HepG2 (cell line): Measurements from ENCODE around the gene SBNO2. TPM values are rescaled to one million over a fixed set of nuclear protein-coding genes. Genes with fewer than 3 reads are reported as not detected.

Experiments
- ARID3A ChIP-seq: IDR thresholded peaks from 2 replicates; pipeline ENCODE4 v1.6.1; 2012; ENCODE audit warnings: low read depth, low read length, improper control_type of control experiment
- DPF2 ChIP-seq: sonication (generic); formaldehyde crosslinking; IDR thresholded peaks from 2 replicates; pipeline ENCODE4 v1.4.0; 2020; ENCODE audit warnings: mild to moderate bottlenecking, low read depth, missing genetic modification reagents, borderline replicate concordance
- KDM2A ChIP-seq: sonication (generic); formaldehyde crosslinking; IDR thresholded peaks from 2 replicates; pipeline ENCODE4 v1.4.0; 2020; ENCODE audit warnings: low read depth, missing genetic modification reagents, borderline replicate concordance
- KIAA2018 ChIP-seq: sonication (generic); formaldehyde crosslinking; IDR thresholded peaks from 2 replicates; pipeline ENCODE4 v1.5.0; 2020; ENCODE audit warnings: mild to moderate bottlenecking, missing genetic modification reagents, borderline replicate concordance
- KLF15 ChIP-seq: sonication (generic); formaldehyde crosslinking; IDR thresholded peaks from 2 replicates; pipeline ENCODE4 v1.8.1; 2023; ENCODE audit warnings: borderline replicate concordance, mild to moderate bottlenecking, inconsistent platforms, missing genetic modification reagents, mixed read lengths
- MED8 ChIP-seq: sonication (generic); formaldehyde crosslinking; IDR thresholded peaks from 2 replicates; pipeline ENCODE4 v1.8.1; 2023; ENCODE audit warnings: mild to moderate bottlenecking, missing genetic modification reagents; ENCODE audit not compliant: insufficient replicate concordance
- PRDM4 ChIP-seq: sonication (generic); formaldehyde crosslinking; IDR thresholded peaks from 2 replicates; pipeline ENCODE4 v1.9.0; 2021; ENCODE audit warnings: missing genetic modification reagents, borderline replicate concordance
- SOX5 ChIP-seq: IDR thresholded peaks from 2 replicates; pipeline ENCODE4 v1.6.1; 2016; ENCODE audit warnings: borderline replicate concordance
- TMF1 ChIP-seq: sonication (generic); formaldehyde crosslinking; IDR thresholded peaks from 2 replicates; pipeline ENCODE4 v1.8.1; 2022; ENCODE audit warnings: low read depth, missing genetic modification reagents
- XRCC5 ChIP-seq: fragments of 200-400 bp; formaldehyde crosslinking; optimal IDR thresholded peaks from 2 replicates; pipeline ENCODE3; 2017; ENCODE audit warnings: mild to moderate bottlenecking, low read length
- YEATS2 ChIP-seq: sonication (generic); formaldehyde crosslinking; IDR thresholded peaks from 2 replicates; pipeline ENCODE4 v1.4.0; 2020; ENCODE audit warnings: missing genetic modification reagents, borderline replicate concordance
- ZNF44 ChIP-seq: sonication (generic); formaldehyde crosslinking; IDR thresholded peaks from 2 replicates; pipeline ENCODE4 v1.5.1; 2020; ENCODE audit warnings: mild to moderate bottlenecking, missing genetic modification reagents
- ZNF556 ChIP-seq: sonication (generic); formaldehyde crosslinking; IDR thresholded peaks from 2 replicates; pipeline ENCODE4 v1.4.0; 2020; ENCODE audit warnings: mild to moderate bottlenecking, missing genetic modification reagents, borderline replicate concordance
- ZNF773 ChIP-seq: sonication (generic); formaldehyde crosslinking; IDR thresholded peaks from 2 replicates; pipeline ENCODE4 v1.4.0; 2020; ENCODE audit warnings: missing genetic modification reagents, borderline replicate concordance
- ZNF777 ChIP-seq: sonication (generic); formaldehyde crosslinking; IDR thresholded peaks from 2 replicates; pipeline ENCODE4 v1.4.0; 2020; ENCODE audit warnings: missing genetic modification reagents
- polyA plus RNA-seq, 8 experiments: library from polyadenylated mRNA; depleted of rRNA in 3 of 8; stranded (reverse) in 7 of 8; unstranded in 1 of 8; fragments of >200 nt; fragmentation: Illumina TruSeq in 4 of 8; extraction: Trizol in 4 of 8; gene quantifications; 2 replicates each; pipeline versions ENCODE4 v1.2.1 to v1.2.3, GENCODE V29; 2011 to 2016; ENCODE audit warnings: low read depth in 4 of 8, missing spikeins in 1 of 8, mixed read lengths in 1 of 8; ENCODE audit not compliant: insufficient read depth in 1 of 8
- total RNA-seq, 5 experiments: library from RNA; depleted of rRNA; stranded (reverse); fragments of >200 nt; fragmentation: Illumina TruSeq; extraction: Trizol; gene quantifications; 2 replicates each; pipeline ENCODE4 v1.2.3, GENCODE V29; 2016; ENCODE audit warnings: low read depth in 1 of 5

The SBNO2 gene
- total and polyA plus RNA-seq, 2 of the 13 experiments (the other 11 are each of a cell fraction or from before 2014, with no cell fraction given), result 8.6 to 10.4 TPM

- TF ChIP-seq ARID3A (no peak), KIAA2018 (no peak), XRCC5 (no peak), KDM2A (CRISPR knock-in tag) (peak; percentile 73), TMF1 (no peak), YEATS2 (CRISPR knock-in tag) (peak; percentile 85), MED8 (CRISPR knock-in tag) (peak; percentile 12), DPF2 (CRISPR knock-in tag) (0 out of 2 replicates have a peak, but pooled peaks have one; percentile 20), SOX5 (CRISPR knock-in tag) (0 out of 2 replicates have a peak, but pooled peaks have one; percentile 38), KLF15 (CRISPR knock-in tag) (no peak), ZNF556 (CRISPR knock-in tag) (no peak), PRDM4 (CRISPR knock-in tag) (no peak), ZNF777 (CRISPR knock-in tag) (no peak), ZNF773 (0 out of 2 replicates have a peak, but pooled peaks have one; percentile 35), ZNF44 (CRISPR knock-in tag) (no peak)
Observed at GRCh38 chr19:1113030-1113985, 60.8 kb downstream of the SBNO2 start (continued).
